HEK293 (cell line): ENCODE measurements around the gene ARL5A.

Source experiments
- SP2 ChIP-seq: fragments of 450-650 bp; formaldehyde crosslinking; IDR thresholded peaks from 2 replicates; pipeline ENCODE4 v1.5.1; 2016; ENCODE audit warnings: missing biosample characterization, missing genetic modification characterization
- ZNF670 ChIP-seq: fragments of 450-650 bp; formaldehyde crosslinking; IDR thresholded peaks from 2 replicates; pipeline ENCODE4 v1.5.1; 2016; ENCODE audit warnings: missing biosample characterization, missing genetic modification characterization, low read depth
- TF ChIP-seq, protein P1 (sequence below): fragments of 450-650 bp; formaldehyde crosslinking; IDR thresholded peaks from 2 replicates; pipeline ENCODE4 v1.5.1; 2016; ENCODE audit warnings: missing biosample characterization, missing genetic modification characterization

- TF ChIP-seq, protein P1, sequence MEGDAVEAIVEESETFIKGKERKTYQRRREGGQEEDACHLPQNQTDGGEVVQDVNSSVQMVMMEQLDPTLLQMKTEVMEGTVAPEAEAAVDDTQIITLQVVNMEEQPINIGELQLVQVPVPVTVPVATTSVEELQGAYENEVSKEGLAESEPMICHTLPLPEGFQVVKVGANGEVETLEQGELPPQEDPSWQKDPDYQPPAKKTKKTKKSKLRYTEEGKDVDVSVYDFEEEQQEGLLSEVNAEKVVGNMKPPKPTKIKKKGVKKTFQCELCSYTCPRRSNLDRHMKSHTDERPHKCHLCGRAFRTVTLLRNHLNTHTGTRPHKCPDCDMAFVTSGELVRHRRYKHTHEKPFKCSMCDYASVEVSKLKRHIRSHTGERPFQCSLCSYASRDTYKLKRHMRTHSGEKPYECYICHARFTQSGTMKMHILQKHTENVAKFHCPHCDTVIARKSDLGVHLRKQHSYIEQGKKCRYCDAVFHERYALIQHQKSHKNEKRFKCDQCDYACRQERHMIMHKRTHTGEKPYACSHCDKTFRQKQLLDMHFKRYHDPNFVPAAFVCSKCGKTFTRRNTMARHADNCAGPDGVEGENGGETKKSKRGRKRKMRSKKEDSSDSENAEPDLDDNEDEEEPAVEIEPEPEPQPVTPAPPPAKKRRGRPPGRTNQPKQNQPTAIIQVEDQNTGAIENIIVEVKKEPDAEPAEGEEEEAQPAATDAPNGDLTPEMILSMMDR (tag by site-specific recombination), result no peak
- no peak for TF ChIP-seq SP2
- TF ChIP-seq ZNF670, result no peak
These were observed 50.7 kb downstream of the ARL5A start for GRCh38 chr2:151777487-151777886.
